ENCODE data around the gene PTPRN2.

- TF ChIP-seq CTCF (IDR thresholded peaks at IDR 0.05; ENCODE audit: control extremely low read depth in 1 of 3, insufficient read depth in 1 of 3, low read depth in 1 of 3, low read length in 3 of 3) (no peak), RFX5 (IDR thresholded peaks at IDR 0.05; ENCODE audit: borderline replicate concordance, low read depth, low read length) (no peak), POLR2A (IDR thresholded peaks at IDR 0.05; ENCODE audit: control extremely low read depth in 1 of 2, low read depth in 2 of 2, low read length in 2 of 2) (no peak)
These were observed 79.7 kb downstream of the PTPRN2 start for GRCh38 chr7:158507917-158508316.

Data from H1 (cell line).